D721Med (cell line): ENCODE measurements around the gene TBC1D22A.

ENCODE experiments used
- DNase-seq: peaks from one replicate; pipeline ENCODE4 v3.0.0; 2011; ENCODE audit warnings: low spot score; ENCODE audit not compliant: insufficient read length
- FAIRE-seq: peaks from 2 replicates; lab custom pipeline; 2011; peaks lifted over from hg19 to GRCh38; lab: Jason Lieb, UNC
- CTCF ChIP-seq: IDR thresholded peaks from 2 replicates; pipeline ENCODE4 v1.5.1; 2012; ENCODE audit warnings: mild to moderate bottlenecking, control low read depth; ENCODE audit not compliant: insufficient read depth; ENCODE audit errors: missing control alignments

The TBC1D22A gene

DNA sequence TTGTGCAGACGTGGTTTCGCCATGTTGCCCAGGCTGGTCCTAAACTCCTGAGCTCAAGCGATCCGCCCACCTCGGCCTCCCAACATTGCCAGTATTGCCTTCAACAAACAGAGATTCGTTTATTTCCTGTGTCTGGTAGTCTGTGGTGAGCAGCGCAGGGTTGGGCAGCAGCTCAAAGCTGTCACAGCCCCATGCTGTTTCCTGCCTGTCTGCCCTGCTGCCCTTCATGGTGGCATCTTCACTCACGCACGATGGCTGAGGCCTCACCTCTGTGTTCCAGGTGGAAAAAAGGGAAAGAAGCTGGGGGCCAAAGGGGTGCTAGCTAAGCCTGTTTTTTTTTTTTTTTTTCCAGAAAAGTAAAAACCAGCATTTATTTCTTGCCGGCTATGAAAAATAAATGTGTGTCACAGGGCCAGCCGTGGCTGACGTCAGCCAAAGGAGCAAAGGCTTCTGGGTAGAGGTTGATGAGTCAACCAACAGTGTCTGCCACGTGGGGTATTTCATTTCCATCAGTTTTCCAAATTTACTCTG is 28.8 kb downstream of the TBC1D22A start:
- no peak for FAIRE-seq
- TF ChIP-seq CTCF, result no peak
- DNase-seq, result no peak

DNA sequence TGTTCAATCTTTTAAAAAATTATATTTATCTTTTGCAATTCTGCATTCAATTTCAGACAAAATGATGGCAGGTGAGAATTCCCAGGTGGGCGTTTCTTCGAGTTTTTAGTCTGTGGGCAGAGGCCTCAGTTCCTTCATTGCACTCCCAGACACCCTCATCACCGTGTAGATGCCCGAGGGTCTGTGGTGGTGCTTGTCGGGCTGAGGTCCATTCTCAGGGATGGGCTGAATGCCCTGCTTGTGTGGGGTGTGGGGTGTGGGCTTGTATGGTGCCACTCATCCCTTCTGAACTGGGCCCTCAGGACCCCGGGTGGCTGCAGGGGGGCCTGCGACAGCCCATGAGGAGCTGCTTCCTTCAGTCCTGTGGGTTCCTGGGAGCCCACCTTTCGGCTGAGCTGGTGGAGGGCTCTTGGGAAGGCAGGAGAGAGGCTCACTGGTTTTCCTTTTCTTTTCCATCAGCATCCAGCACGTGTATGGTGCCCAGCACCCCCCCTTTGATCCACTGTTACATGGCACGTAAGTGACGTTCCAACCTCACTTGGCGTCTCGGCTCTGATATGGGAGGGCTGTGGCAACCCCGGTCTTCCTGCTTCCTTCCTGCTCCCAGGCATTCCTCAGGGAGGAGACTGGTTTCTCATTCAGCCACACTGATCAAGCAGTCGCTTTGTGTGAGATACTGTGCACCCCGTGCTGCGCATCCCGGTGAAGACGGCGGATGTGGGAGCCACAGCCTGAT is 29.8 kb downstream of the TBC1D22A start:
- DNase-seq, result no peak
- no peak for TF ChIP-seq CTCF
- no peak for FAIRE-seq

- no peak for FAIRE-seq
- DNase-seq, result no peak
- TF ChIP-seq CTCF, result no peak
Measured at GRCh38 chr22:46792841-46793261, 30.4 kb downstream of the TBC1D22A start.

DNA sequence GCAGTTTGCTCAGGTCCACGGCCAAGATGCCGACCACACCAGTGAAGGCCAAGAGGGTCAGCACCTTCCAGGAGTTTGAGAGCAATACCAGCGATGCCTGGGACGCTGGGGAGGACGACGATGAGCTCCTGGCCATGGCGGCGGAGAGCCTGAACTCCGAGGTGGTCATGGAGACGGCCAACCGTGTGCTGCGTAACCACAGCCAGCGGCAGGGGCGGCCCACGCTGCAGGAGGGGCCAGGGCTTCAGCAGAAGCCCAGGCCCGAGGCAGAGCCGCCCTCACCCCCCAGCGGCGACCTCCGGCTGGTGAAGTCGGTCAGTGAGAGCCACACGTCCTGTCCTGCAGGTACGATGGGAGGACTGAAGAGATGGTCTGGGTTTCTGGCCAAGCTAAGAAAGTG is 31.0 kb downstream of the TBC1D22A start:
- FAIRE-seq (no peak), DNase-seq (no peak)
- no peak for TF ChIP-seq CTCF

- FAIRE-seq (no peak), DNase-seq (no peak)
- TF ChIP-seq CTCF, result no peak
Measured at GRCh38 chr22:46794067-46794466, 31.6 kb downstream of the TBC1D22A start.

DNA sequence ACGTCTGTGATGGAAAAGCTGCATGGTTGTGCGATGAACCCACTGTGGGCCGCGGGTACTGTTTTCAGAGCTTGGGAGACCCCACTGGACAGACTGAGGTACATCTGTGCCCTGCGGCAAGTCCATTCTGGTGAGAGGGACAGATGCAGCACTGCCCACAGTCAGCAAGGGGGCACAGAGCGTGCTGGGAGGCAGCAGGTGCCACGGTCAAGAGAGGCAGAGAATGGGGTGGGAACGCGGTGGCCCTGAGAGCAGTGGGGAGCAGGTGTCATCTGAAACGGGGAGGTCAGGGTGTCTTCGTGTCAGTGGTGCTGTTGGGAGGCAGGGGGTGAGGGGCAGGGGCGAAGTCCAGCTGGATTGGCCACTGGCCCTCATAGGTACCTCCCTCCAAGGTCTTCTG is 32.0 kb downstream of the TBC1D22A start:
- FAIRE-seq, result no peak
- DNase-seq, result no peak
- TF ChIP-seq CTCF, result no peak

DNA sequence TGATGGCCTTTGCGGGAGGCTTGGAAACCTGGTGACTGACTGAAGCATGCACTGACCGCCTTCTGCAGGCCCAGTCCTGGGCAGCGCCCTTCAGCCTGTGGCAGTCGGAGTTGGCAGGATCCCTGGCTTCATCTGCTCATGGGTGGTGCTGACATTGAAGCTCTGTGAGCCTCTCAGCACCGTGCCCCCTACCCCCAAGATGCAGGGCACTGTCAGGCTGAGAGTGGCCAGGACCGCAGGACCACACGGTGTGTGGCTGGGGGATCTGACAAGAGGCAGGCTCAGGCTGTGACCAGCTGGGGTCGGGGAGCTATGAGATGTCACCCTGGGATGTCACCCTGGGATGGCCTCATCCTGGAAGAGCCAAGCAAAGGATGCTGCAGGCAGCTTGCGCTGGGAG is 32.7 kb downstream of the TBC1D22A start:
- DNase-seq (no peak), FAIRE-seq (no peak)
- TF ChIP-seq CTCF, result no peak
